GM23338 (cell line): ENCODE measurements around the gene FITM2. TPM values are rescaled to one million over a fixed set of nuclear protein-coding genes. Genes with fewer than 3 reads are reported as not detected.
A peak's percentile ranks its signal among the peaks of the same experiment; 100 is the strongest.

Source experiments
- ATAC-seq: fragments of 200-7000 bp; cut with Tn5 transposase; 3 replicates; pipeline ENCODE4 v1.9.1; 2020
- DNase-seq: peaks from one replicate; pipeline ENCODE4 v3.0.0-alpha.2; 2015; ENCODE audit warnings: low spot score
- H2AFZ ChIP-seq: fragments of 200-600 bp; sonication (generic); 2 replicates; pipeline ENCODE4 v1.8.0; 2016; ENCODE audit warnings: antibody characterized with exemption, mild to moderate bottlenecking, moderate library complexity
- H3F3A ChIP-seq: fragments of 200-600 bp; sonication (generic); replicated peaks from 2 replicates; pipeline ENCODE4 v1.8.0; 2017; ENCODE audit warnings: antibody characterized with exemption, mixed run types, low read depth
- H3K27ac ChIP-seq: fragments of 200-600 bp; sonication (generic); 2 replicates; pipeline ENCODE4 v1.6.1; 2016; ENCODE audit warnings: low read depth
- H3K27me3 ChIP-seq: fragments of 200-600 bp; sonication (generic); 2 replicates; pipeline ENCODE4 v1.8.0; 2016; ENCODE audit warnings: mild to moderate bottlenecking, mixed run types, moderate library complexity; ENCODE audit not compliant: insufficient read depth
- H3K36me3 ChIP-seq: fragments of 200-600 bp; sonication (generic); 2 replicates; pipeline ENCODE4 v1.8.0; 2016; ENCODE audit warnings: mild to moderate bottlenecking; ENCODE audit not compliant: insufficient read depth
- H3K4me1 ChIP-seq: fragments of 200-600 bp; sonication (generic); 2 replicates; pipeline ENCODE4 v1.8.0; 2016; ENCODE audit warnings: mild to moderate bottlenecking, moderate library complexity; ENCODE audit not compliant: insufficient read depth
- H3K4me2 ChIP-seq: fragments of 200-600 bp; sonication (generic); 2 replicates; pipeline ENCODE4 v1.7.1; 2017; ENCODE audit warnings: mixed run types
- H3K4me3 ChIP-seq: fragments of 200-600 bp; sonication (generic); 2 replicates; pipeline ENCODE4 v1.6.1; 2016; ENCODE audit warnings: mixed run types
- H3K79me2 ChIP-seq: fragments of 200-600 bp; sonication (generic); replicated peaks from 2 replicates; pipeline ENCODE4 v1.8.0; 2017; ENCODE audit warnings: mild to moderate bottlenecking; ENCODE audit not compliant: insufficient read depth
- H3K9me2 ChIP-seq: fragments of 200-600 bp; sonication (generic); 2 replicates; pipeline ENCODE4 v1.8.0; 2017; ENCODE audit not compliant: insufficient read depth
- H4K20me1 ChIP-seq: fragments of 200-600 bp; sonication (generic); replicated peaks from 2 replicates; pipeline ENCODE4 v1.8.0; 2017; ENCODE audit warnings: mild to moderate bottlenecking; ENCODE audit not compliant: insufficient read depth
- H3K27ac Mint-ChIP-seq: 2 replicates; pipeline ENCODE4 v1.8.0; 2020; ENCODE audit warnings: inconsistent platforms, mild to moderate bottlenecking, moderate library complexity, mixed read lengths
- H3K27me3 Mint-ChIP-seq: 3 replicates; pipeline ENCODE4 v1.8.0; 2022; ENCODE audit warnings: low read depth, mild to moderate bottlenecking, moderate library complexity, mixed read lengths, inconsistent platforms; ENCODE audit not compliant: insufficient read depth, poor library complexity
- H3K36me3 Mint-ChIP-seq: 3 replicates; pipeline ENCODE4 v1.8.0; 2021; ENCODE audit warnings: low read depth, mild to moderate bottlenecking, inconsistent platforms, moderate library complexity, mixed read lengths
- H3K4me1 Mint-ChIP-seq: 3 replicates; pipeline ENCODE4 v1.8.0; 2020; ENCODE audit warnings: mild to moderate bottlenecking, inconsistent platforms, mixed read lengths
- H3K4me3 Mint-ChIP-seq: 3 replicates; pipeline ENCODE4 v1.8.0; 2021; ENCODE audit warnings: moderate library complexity, mild to moderate bottlenecking, inconsistent platforms, mixed read lengths
- H3K9me3 Mint-ChIP-seq: 3 replicates; pipeline ENCODE4 v1.8.0; 2020; ENCODE audit warnings: moderate library complexity, mild to moderate bottlenecking, inconsistent platforms, mixed read lengths
- EZH2 ChIP-seq: fragments of 200-600 bp; sonication (generic); IDR thresholded peaks from one replicate; pipeline ENCODE4 v1.8.0; 2017; ENCODE audit warnings: antibody characterized with exemption, mild to moderate bottlenecking, low read depth; ENCODE audit not compliant: unreplicated experiment
- EZH2phosphoT487 ChIP-seq: fragments of 200-600 bp; sonication (generic); IDR thresholded peaks from one replicate; pipeline ENCODE4 v1.8.1; 2018; ENCODE audit warnings: antibody characterized with exemption; ENCODE audit not compliant: unreplicated experiment
- JUNB ChIP-seq: IDR thresholded peaks from one replicate; pipeline ENCODE4 v1.6.1; 2016; ENCODE audit warnings: antibody characterized with exemption; ENCODE audit not compliant: unreplicated experiment
- NANOG ChIP-seq: IDR thresholded peaks from 2 replicates; pipeline ENCODE4 v1.6.1; 2016; ENCODE audit warnings: antibody characterized with exemption, borderline replicate concordance
- POLR2AphosphoS5 ChIP-seq: IDR thresholded peaks from 2 replicates; pipeline ENCODE4 v1.6.1; 2016; ENCODE audit warnings: antibody characterized with exemption, low read depth
- STAT1 ChIP-seq: IDR thresholded peaks from one replicate; pipeline ENCODE4 v1.6.1; 2016; ENCODE audit warnings: antibody characterized with exemption; ENCODE audit not compliant: unreplicated experiment
- ZNF114 ChIP-seq: fragments of 250-450 bp; sonication (Bioruptor Pico); IDR thresholded peaks from 2 replicates; pipeline ENCODE4 v1.5.0; 2020; ENCODE audit warnings: mild to moderate bottlenecking, moderate library complexity
- ZNF331 ChIP-seq: fragments of 250-450 bp; sonication (Bioruptor Pico); IDR thresholded peaks from 2 replicates; pipeline ENCODE4 v1.5.0; 2020; ENCODE audit warnings: low read depth, mild to moderate bottlenecking, moderate library complexity
- polyA plus RNA-seq: library from polyadenylated mRNA; unstranded; fragments of >200 nt; fragmentation: Nextera tagmentation; extraction: Ambion mirVana; gene quantifications from 2 replicates; pipeline ENCODE4 v1.2.1, GENCODE V29; 2016
- total RNA-seq: library from RNA; depleted of rRNA; stranded (reverse); fragments of >200 nt; shearing (Covaris generic); gene quantifications from 2 replicates; pipeline ENCODE4 v1.2.3, GENCODE V29; 2014
- TF ChIP-seq, protein P1 (sequence below): IDR thresholded peaks from 2 replicates; pipeline ENCODE4 v1.6.1; 2016; ENCODE audit warnings: antibody characterized with exemption
- TF ChIP-seq, protein P2 (sequence below): IDR thresholded peaks from one replicate; pipeline ENCODE4 v1.6.1; 2018; ENCODE audit warnings: antibody characterized with exemption; ENCODE audit not compliant: unreplicated experiment
- TF ChIP-seq, protein P3 (sequence below): fragments of 250-450 bp; sonication (Bioruptor Pico); IDR thresholded peaks from 2 replicates; pipeline ENCODE4 v1.5.0; 2020; ENCODE audit warnings: mild to moderate bottlenecking, moderate library complexity

The FITM2 gene
- total and polyA plus RNA-seq, 2 experiments from 2014 or later: 0.87 to 1.6 TPM

DNA sequence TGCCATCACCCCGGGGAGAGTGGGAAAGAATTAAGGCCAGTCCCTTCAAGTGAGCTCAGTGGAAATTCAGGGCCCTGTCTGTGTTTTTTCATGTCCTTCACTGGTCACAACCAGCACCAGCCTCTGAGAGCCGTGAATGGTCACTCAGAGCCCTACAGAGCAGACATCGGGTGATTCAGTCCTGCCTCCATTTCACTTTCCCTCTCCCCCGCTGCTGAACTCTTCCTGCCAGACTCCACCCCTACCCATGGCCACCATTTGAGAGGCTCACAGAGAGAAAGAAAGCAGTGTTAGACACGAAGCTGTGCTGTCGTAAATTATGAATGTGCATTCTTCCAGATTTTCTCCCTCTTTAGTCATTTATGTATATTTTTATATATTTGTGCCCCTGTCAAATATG, 31.2 kb upstream of the FITM2 start:
- no peaks in the 10 kb centered on the region for H3K9me3 Mint-ChIP-seq
- Histone ChIP-seq H3K36me3 (no peaks in the 10 kb centered on the region), H3K4me3 (no peak overlapping the region), H3K4me2 (no peak overlapping the region), H3F3A (no peaks in the 10 kb centered on the region), H3K4me1 (no peaks in the 10 kb centered on the region), H3K27ac (no peak overlapping the region), H3K9me2 (no peaks in the 10 kb centered on the region), H3K27me3 (no peaks in the 10 kb centered on the region), H3K79me2 (no peaks in the 10 kb centered on the region), H4K20me1 (no peaks in the 10 kb centered on the region), H2AFZ (no peak overlapping the region)
- no peaks in the 10 kb centered on the region for H3K27me3 Mint-ChIP-seq
- no peak overlapping the region for H3K4me3 Mint-ChIP-seq
- H3K36me3 Mint-ChIP-seq: no peaks in the 10 kb centered on the region
- TF ChIP-seq, protein P1, sequence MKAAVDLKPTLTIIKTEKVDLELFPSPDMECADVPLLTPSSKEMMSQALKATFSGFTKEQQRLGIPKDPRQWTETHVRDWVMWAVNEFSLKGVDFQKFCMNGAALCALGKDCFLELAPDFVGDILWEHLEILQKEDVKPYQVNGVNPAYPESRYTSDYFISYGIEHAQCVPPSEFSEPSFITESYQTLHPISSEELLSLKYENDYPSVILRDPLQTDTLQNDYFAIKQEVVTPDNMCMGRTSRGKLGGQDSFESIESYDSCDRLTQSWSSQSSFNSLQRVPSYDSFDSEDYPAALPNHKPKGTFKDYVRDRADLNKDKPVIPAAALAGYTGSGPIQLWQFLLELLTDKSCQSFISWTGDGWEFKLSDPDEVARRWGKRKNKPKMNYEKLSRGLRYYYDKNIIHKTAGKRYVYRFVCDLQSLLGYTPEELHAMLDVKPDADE: no peak
- TF ChIP-seq ZNF114 (CRISPR knock-in tag) (no peak), ZNF331 (CRISPR knock-in tag) (no peak), EZH2phosphoT487 (no peak), STAT1 (no peak), EZH2 (no peak), NANOG (no peak), JUNB (no peak)
- TF ChIP-seq, protein P2, sequence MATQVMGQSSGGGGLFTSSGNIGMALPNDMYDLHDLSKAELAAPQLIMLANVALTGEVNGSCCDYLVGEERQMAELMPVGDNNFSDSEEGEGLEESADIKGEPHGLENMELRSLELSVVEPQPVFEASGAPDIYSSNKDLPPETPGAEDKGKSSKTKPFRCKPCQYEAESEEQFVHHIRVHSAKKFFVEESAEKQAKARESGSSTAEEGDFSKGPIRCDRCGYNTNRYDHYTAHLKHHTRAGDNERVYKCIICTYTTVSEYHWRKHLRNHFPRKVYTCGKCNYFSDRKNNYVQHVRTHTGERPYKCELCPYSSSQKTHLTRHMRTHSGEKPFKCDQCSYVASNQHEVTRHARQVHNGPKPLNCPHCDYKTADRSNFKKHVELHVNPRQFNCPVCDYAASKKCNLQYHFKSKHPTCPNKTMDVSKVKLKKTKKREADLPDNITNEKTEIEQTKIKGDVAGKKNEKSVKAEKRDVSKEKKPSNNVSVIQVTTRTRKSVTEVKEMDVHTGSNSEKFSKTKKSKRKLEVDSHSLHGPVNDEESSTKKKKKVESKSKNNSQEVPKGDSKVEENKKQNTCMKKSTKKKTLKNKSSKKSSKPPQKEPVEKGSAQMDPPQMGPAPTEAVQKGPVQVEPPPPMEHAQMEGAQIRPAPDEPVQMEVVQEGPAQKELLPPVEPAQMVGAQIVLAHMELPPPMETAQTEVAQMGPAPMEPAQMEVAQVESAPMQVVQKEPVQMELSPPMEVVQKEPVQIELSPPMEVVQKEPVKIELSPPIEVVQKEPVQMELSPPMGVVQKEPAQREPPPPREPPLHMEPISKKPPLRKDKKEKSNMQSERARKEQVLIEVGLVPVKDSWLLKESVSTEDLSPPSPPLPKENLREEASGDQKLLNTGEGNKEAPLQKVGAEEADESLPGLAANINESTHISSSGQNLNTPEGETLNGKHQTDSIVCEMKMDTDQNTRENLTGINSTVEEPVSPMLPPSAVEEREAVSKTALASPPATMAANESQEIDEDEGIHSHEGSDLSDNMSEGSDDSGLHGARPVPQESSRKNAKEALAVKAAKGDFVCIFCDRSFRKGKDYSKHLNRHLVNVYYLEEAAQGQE: no peak
- DNase-seq (no peak), ATAC-seq (no peak)
- peaks cover 5% of the 10 kb centered on the region; the same call in 2 of the 3 replicates for H3K4me1 Mint-ChIP-seq
- peak overlapping the region; percentile 89 for H3K27ac Mint-ChIP-seq

DNA sequence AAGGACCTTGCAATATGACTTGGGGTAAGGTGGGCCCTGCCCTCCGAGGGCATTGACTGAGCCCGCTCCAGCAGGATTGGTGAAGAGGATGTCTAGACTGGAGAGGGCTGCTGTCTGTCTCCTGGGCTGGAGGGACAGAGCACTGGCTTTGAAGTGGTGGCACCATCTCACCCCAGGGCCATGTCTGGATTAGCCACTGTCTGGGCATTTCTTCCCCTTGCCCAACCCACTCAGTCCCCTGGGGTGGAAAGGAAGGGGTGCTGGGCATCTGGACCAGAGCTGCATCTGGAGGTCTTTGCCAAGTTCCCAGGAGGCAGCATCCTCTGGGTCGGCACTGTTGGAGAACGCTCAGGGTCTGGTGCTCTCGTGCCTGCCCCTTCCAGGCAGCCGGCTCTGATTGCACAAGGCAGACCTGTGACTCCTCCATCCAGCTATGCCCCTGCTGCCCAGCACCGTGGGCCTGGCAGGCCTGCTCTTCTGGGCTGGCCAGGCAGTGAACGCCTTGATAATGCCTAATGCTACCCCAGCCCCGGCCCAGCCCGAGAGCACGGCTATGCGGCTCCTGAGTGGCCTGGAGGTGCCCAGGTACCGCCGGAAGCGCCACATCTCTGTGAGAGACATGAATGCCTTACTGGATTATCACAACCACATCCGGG, 25.9 kb upstream of the FITM2 start, which contains the start of gene R3HDML:
Gene R3HDML, plus strand, starts transcription at position 319 of the 656 bp plus-strand sequence. Its CDS starts 115 bp downstream, at position 434.
- Mint-ChIP-seq H3K27me3 (no peaks in the 10 kb centered on the region), H3K4me3 (peak within 1 kb of the TSS; percentile 44; the same call in 1 of the 3 replicates), H3K27ac (no peak within 1 kb of the TSS; the same call in 1 of the 2 replicates), H3K36me3 (no peaks in the 10 kb centered on the region), H3K9me3 (no peaks in the 10 kb centered on the region), H3K4me1 (peaks cover 14% of the 10 kb centered on the region)
- H3K27ac ChIP-seq: no peak within 1 kb of the TSS
- H3K27me3 ChIP-seq: no peaks in the 10 kb centered on the region
- H3F3A ChIP-seq: no peaks in the 10 kb centered on the region
- no peaks in the 10 kb centered on the region for H3K9me2 ChIP-seq
- no peak for DNase-seq
- ATAC-seq: no peak
- no peaks in the 10 kb centered on the region for H4K20me1 ChIP-seq
- no peaks in the 10 kb centered on the region for H3K79me2 ChIP-seq
- H3K4me3 ChIP-seq: peak within 1 kb of the TSS; percentile 27; the same call in 1 of the 2 replicates
- H3K4me1 ChIP-seq: peaks cover 3% of the 10 kb centered on the region; the same call in 1 of the 2 replicates
- H3K4me2 ChIP-seq: peak within 1 kb of the TSS; percentile 34; the same call in 1 of the 2 replicates
- H3K36me3 ChIP-seq: no peaks in the 10 kb centered on the region
- H2AFZ ChIP-seq: peak within 1 kb of the TSS; percentile 90
- TF ChIP-seq ZNF331 (CRISPR knock-in tag): no peak
- TF ChIP-seq POLR2AphosphoS5: no peak
- TF ChIP-seq JUNB: no peak
- TF ChIP-seq, protein P3, sequence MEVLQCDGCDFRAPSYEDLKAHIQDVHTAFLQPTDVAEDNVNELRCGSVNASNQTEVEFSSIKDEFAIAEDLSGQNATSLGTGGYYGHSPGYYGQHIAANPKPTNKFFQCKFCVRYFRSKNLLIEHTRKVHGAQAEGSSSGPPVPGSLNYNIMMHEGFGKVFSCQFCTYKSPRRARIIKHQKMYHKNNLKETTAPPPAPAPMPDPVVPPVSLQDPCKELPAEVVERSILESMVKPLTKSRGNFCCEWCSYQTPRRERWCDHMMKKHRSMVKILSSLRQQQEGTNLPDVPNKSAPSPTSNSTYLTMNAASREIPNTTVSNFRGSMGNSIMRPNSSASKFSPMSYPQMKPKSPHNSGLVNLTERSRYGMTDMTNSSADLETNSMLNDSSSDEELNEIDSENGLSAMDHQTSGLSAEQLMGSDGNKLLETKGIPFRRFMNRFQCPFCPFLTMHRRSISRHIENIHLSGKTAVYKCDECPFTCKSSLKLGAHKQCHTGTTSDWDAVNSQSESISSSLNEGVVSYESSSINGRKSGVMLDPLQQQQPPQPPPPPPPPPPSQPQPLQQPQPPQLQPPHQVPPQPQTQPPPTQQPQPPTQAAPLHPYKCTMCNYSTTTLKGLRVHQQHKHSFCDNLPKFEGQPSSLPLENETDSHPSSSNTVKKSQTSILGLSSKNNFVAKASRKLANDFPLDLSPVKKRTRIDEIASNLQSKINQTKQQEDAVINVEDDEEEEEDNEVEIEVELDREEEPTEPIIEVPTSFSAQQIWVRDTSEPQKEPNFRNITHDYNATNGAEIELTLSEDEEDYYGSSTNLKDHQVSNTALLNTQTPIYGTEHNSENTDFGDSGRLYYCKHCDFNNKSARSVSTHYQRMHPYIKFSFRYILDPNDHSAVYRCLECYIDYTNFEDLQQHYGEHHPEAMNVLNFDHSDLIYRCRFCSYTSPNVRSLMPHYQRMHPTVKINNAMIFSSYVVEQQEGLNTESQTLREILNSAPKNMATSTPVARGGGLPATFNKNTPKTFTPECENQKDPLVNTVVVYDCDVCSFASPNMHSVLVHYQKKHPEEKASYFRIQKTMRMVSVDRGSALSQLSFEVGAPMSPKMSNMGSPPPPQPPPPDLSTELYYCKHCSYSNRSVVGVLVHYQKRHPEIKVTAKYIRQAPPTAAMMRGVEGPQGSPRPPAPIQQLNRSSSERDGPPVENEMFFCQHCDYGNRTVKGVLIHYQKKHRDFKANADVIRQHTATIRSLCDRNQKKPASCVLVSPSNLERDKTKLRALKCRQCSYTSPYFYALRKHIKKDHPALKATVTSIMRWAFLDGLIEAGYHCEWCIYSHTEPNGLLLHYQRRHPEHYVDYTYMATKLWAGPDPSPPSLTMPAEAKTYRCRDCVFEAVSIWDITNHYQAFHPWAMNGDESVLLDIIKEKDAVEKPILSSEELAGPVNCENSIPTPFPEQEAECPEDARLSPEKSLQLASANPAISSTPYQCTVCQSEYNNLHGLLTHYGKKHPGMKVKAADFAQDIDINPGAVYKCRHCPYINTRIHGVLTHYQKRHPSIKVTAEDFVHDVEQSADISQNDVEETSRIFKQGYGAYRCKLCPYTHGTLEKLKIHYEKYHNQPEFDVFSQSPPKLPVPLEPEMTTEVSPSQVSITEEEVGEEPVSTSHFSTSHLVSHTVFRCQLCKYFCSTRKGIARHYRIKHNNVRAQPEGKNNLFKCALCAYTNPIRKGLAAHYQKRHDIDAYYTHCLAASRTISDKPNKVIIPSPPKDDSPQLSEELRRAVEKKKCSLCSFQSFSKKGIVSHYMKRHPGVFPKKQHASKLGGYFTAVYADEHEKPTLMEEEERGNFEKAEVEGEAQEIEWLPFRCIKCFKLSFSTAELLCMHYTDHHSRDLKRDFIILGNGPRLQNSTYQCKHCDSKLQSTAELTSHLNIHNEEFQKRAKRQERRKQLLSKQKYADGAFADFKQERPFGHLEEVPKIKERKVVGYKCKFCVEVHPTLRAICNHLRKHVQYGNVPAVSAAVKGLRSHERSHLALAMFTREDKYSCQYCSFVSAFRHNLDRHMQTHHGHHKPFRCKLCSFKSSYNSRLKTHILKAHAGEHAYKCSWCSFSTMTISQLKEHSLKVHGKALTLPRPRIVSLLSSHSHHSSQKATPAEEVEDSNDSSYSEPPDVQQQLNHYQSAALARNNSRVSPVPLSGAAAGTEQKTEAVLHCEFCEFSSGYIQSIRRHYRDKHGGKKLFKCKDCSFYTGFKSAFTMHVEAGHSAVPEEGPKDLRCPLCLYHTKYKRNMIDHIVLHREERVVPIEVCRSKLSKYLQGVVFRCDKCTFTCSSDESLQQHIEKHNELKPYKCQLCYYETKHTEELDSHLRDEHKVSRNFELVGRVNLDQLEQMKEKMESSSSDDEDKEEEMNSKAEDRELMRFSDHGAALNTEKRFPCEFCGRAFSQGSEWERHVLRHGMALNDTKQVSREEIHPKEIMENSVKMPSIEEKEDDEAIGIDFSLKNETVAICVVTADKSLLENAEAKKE (CRISPR knock-in tag): no peak
- no peak for TF ChIP-seq EZH2
- TF ChIP-seq ZNF114 (CRISPR knock-in tag): no peak
